ENCODE data around the gene SRRT.
A peak's percentile ranks its signal among the peaks of the same experiment; 100 is the strongest.

SRRT gene, protein sequence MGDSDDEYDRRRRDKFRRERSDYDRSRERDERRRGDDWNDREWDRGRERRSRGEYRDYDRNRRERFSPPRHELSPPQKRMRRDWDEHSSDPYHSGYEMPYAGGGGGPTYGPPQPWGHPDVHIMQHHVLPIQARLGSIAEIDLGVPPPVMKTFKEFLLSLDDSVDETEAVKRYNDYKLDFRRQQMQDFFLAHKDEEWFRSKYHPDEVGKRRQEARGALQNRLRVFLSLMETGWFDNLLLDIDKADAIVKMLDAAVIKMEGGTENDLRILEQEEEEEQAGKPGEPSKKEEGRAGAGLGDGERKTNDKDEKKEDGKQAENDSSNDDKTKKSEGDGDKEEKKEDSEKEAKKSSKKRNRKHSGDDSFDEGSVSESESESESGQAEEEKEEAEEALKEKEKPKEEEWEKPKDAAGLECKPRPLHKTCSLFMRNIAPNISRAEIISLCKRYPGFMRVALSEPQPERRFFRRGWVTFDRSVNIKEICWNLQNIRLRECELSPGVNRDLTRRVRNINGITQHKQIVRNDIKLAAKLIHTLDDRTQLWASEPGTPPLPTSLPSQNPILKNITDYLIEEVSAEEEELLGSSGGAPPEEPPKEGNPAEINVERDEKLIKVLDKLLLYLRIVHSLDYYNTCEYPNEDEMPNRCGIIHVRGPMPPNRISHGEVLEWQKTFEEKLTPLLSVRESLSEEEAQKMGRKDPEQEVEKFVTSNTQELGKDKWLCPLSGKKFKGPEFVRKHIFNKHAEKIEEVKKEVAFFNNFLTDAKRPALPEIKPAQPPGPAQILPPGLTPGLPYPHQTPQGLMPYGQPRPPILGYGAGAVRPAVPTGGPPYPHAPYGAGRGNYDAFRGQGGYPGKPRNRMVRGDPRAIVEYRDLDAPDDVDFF

DNA sequence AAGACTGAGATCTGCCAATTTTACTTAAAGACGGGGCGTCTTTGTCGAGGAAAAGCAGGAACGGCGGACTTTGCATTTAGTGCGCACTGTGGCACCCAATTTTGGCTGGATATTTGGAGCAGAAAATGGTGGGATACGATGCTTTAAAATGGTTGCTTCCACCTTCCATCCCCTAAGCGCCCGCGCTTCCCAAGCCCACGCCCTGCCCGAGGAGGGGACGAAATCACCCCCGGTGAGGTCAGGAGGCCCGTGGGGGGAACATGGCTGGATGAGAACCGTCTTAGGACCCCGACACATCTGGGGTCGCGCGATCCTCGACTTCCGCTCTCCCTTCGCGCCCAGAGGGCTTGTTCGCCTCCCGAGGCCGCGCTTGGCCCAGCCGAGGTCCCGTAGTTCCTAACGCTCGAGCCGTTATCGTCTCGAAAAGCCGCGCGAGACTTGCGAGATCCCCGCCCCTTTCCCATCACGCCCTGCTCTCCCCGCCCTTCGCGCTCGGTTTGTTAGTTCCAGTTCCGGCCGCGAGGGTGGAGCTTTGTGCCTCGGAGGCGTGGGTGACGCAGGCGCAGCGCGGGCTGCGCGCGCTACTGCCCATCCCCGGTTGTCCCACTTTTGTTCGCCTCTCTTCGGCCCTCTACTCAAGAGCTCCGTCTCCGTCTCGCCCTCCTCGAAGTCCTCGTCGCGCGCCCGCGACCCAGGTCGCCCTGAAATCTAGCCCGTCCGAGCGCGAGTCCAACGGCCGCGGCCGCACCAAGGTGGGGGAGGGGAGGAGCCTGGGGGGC, at the start of gene SRRT:
Gene SRRT (plus strand): TSS at position 527 of the 779 bp plus-strand sequence. CDS start 488 bp downstream, outside the sequence.
- peak; percentile 96 for DNase-seq

- no peak for DNase-seq
These were observed 49.7 kb upstream of the SRRT start for GRCh38 chr7:100825215-100825671.

DNA sequence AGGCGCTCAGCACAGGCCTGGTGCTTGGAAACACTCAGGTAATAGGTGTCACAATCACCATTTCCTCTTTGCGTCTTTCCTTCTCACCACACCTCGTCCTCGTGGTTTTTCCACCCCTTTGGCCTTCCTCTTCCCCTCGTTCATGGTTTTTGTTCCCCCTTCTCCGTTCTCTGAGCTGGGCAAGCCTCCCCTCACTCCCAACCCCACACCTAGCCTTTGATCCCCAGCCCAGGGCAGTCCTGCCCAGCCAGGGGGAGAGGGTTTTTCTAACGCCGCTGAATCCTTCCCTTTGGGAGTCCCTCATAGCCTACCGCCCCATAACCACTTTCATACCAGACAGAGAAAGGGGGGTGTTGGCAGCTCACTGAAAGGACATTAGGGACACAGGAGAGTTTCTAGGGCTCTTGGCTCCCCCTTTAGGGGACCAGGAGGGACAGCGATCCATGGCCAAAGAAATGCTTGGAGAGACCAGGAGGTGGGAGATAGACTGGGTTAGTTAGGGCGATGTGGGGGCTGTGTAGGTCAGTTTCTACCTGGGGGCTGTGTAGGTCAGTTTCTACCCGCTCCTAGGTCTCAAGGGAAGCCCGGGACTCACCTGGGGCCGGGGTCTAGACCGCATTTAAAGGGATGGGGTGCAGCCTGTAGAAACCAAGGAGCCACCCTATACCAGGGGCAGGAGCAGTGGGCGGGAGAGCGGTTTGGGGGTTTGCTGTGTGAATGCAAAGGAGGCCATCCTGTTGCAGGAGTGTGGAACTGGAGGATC, 49.0 kb upstream of the SRRT start:
- DNase-seq: peak; percentile 29

GRCh38 chr7:100826514-100827329, 48.2 kb upstream of the SRRT start:
- no peak for DNase-seq

GRCh38 chr7:100827330-100828226, 47.3 kb upstream of the SRRT start, which contains the start of gene EPHB4:
Gene EPHB4, minus strand, starts transcription at chr7:100827523. Its CDS starts 493 bp downstream, at chr7:100827030.
- no peak for DNase-seq

DNA sequence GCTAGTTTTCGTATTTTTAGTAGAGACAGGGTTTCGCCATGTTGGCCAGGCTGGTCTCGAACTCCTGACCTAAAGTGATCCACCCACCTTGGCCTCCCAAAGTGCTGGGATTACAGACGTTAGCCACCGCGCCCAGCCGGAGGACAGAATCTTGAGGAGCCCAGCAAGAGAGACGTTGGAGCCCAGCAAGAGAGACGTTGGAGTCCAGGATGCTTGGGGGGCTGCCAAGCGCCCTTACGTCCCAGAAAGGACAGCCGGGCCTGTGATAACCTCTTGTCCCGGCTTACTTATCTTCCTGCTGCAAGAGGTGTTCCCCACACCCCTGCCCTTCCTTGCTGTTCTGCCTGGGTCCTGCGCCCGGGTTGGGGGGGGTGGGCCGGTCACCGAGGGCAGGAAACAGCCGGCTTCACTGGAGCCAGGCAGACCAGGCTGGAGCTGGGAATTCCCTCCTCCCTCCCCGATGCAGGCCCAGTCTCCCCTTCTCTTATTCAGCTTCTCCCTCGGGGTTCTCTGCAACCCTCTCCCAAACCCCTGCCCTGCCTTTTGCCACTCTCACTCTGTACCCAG, 45.7 kb upstream of the SRRT start:
- DNase-seq: no peak

- no peak for DNase-seq
These were observed 44.5 kb upstream of the SRRT start for GRCh38 chr7:100830396-100830795.

GRCh38 chr7:100832281-100832633, 42.6 kb upstream of the SRRT start:
- DNase-seq: no peak

DNA sequence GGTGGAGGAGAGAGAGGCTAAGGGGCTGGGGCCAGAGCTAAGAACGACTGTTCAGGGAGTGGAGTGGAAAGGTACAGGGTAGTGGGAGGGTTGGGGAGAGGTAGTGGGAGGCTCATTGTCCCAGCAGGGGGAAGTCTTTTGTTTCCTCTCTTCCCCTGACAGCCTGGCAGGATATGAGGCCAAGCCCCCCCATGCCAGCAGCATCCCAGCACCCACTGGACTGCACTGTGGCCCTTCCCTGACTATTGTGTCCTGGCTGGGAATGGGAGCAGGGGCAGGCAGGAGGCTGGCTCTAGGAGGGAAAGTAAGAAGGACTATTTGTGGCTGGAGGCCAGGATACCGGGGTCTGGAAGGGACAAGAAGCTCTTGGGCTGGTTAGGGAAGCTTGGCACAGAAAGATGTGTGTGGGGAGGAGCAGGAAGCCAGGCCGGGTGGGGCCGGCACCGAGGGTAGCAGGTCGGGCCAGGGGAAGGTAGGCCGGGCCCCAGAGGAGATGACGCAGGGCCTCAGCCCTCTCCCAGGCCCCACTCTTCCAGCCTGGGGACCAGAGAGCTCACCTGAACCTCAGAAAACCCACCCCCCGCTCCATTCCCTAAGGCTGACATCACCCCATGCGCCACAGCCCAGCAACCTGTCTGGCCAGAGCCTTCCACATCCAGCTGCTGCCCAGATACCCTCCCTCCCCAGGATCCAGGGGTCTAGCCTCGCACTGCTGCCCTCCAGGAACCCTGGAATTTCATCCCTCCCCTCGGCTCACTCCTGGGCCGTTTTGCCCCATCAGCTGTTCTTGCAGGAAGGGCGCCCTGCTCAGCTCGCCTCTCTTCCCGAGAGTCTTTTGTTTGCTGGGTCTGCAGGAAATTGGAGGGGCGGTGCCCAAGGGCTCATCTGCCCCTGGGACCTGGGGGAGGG, 38.7 kb upstream of the SRRT start:
- DNase-seq: no peak

GRCh38 chr7:100836812-100837098, 38.1 kb upstream of the SRRT start:
- DNase-seq: no peak

- DNase-seq: peak; percentile 85
These were observed 37.6 kb upstream of the SRRT start for GRCh38 chr7:100837099-100837836.

- DNase-seq: no peak
These were observed 35.5 kb upstream of the SRRT start for GRCh38 chr7:100839361-100839760.

DNA sequence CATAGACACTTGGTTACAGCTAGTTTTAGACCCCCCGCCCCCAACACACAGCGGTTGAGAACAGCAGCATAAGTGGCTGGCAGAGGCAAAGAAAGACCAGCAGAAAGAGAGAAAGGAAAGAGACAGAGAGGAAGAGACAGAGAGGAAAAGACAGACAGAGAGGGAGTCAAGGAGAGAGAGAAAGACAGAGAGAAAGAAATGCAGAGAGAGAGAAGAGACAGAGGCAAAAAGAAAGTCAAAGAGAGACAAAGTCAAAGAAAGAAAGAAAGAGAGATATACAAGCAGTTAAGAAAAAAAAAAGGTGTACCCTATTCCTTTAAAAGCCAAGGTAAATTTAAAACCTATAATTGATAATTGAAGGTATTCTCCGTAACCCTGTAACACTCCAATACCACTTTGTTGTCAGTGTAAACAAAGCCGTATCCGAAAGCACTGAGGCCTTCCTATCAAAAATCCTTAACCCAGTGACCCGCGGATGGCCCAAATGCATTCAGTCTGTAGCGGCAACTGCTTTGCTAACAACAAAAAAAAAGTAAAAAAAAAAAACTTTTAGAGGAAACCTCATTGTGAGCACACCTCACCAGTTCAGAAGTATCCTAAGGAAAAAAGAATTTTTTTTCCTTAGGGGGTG, 34.3 kb upstream of the SRRT start:
- no peak for DNase-seq

DNA sequence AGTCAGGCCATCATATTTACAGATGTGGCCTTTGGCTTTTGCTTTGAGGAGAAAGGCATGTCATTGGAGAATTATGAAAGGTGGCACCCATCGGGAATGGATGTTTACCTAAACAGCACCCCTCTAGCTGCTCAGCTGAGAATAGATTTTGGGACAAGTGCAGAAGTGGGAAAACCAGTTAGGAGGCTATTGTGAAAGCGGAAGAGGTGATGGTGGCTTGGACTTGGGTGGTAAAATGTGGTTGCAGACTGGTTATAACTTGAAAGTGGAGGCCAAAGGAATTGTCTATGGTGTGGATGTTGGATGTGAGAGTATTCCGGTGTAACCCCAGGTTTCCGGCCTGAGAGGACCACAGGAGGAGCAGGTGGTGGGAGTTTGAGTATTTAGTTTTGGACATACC, 27.5 kb upstream of the SRRT start:
- DNase-seq: peak; percentile 70

- DNase-seq: peak; percentile 85
These were observed 22.6 kb upstream of the SRRT start, which contains the start of gene SLC12A9 for GRCh38 chr7:100852048-100852872. Gene SLC12A9, plus strand, starts transcription at chr7:100852713. Its CDS starts 1,485 bp downstream, at chr7:100854198.

- DNase-seq: no peak
These were observed 20.6 kb upstream of the SRRT start for GRCh38 chr7:100854146-100854895.

All from MV-4-11 (cell line).